Cardiac fibroblast (primary cell): ENCODE measurements around the gene RPS10.

Experiments used
- DNase-seq, 2 donors: peaks; one replicate each; pipeline versions ENCODE4 v3.0.0 to v3.0.0-alpha.2; 2010; ENCODE audit warnings: low read depth in 2 of 2
- H3K4me3 ChIP-seq, 2 donors: replicated peaks in 1 of 2; 1 replicate in 1 of 2; 2 replicates in 1 of 2; pipeline ENCODE4 v1.5.1; 2011; ENCODE audit warnings: low read depth in 2 of 2, low read length in 2 of 2, mild to moderate bottlenecking in 2 of 2, moderate library complexity in 1 of 2
- CTCF ChIP-seq: IDR thresholded peaks from one replicate; pipeline ENCODE4 v1.5.1; 2011; ENCODE audit warnings: low read depth, mild to moderate bottlenecking, low read length, inconsistent platforms

Gene RPS10

GRCh38 chr6:34393966-34394305 lies 31.9 kb downstream of the RPS10 start:
- H3K4me3 ChIP-seq = no peak overlapping the region
- DNase-seq = no peak
- TF ChIP-seq CTCF = no peak

- no peak for TF ChIP-seq CTCF
- H3K4me3 ChIP-seq = peak overlapping the region; percentile 60 to 82
- no peak for DNase-seq
These were observed 32.5 kb downstream of the RPS10 start for GRCh38 chr6:34393191-34393965.

- peak within 1 kb of the TSS; percentile 76 to 82 for H3K4me3 ChIP-seq
- peak; percentile 95 for DNase-seq
- peak; percentile 86 for TF ChIP-seq CTCF
These were observed 33.2 kb downstream of the RPS10 start, which contains the start of gene NUDT3 for GRCh38 chr6:34392497-34393190. NUDT3 (minus strand) TSS chr6:34392669; CDS start chr6:34392362, 307 bp downstream.

- DNase-seq = peak; percentile 49 to 55
- H3K4me3 ChIP-seq = peak overlapping the region; percentile 76 to 82
- no peak for TF ChIP-seq CTCF
These were observed 33.9 kb downstream of the RPS10 start for GRCh38 chr6:34391786-34392496.

- no peak for DNase-seq
- TF ChIP-seq CTCF = no peak
- H3K4me3 ChIP-seq = peak overlapping the region; percentile 76 to 82
These were observed 34.4 kb downstream of the RPS10 start for GRCh38 chr6:34391473-34391785.

- peak; percentile 76 to 88 for DNase-seq
- TF ChIP-seq CTCF = no peak
- peak overlapping the region; percentile 76 to 82 for H3K4me3 ChIP-seq
These were observed 35.1 kb downstream of the RPS10 start for GRCh38 chr6:34390531-34391472.
